ENCODE results near the gene TENM3. TPM values are rescaled to one million over a fixed set of nuclear protein-coding genes. Genes with fewer than 3 reads are reported as not detected.

The TENM3 gene
- total RNA-seq, 4 donors from 2014 or later: 5.9 to 61.5 (median 24.6) TPM

GRCh38 chr4:182495645-182496385, 252.6 kb downstream of the TENM3 start:
- no peak for DNase-seq
- TF ChIP-seq, protein P1, sequence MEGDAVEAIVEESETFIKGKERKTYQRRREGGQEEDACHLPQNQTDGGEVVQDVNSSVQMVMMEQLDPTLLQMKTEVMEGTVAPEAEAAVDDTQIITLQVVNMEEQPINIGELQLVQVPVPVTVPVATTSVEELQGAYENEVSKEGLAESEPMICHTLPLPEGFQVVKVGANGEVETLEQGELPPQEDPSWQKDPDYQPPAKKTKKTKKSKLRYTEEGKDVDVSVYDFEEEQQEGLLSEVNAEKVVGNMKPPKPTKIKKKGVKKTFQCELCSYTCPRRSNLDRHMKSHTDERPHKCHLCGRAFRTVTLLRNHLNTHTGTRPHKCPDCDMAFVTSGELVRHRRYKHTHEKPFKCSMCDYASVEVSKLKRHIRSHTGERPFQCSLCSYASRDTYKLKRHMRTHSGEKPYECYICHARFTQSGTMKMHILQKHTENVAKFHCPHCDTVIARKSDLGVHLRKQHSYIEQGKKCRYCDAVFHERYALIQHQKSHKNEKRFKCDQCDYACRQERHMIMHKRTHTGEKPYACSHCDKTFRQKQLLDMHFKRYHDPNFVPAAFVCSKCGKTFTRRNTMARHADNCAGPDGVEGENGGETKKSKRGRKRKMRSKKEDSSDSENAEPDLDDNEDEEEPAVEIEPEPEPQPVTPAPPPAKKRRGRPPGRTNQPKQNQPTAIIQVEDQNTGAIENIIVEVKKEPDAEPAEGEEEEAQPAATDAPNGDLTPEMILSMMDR (IDR thresholded peaks at IDR 0.05): no peak
- Histone ChIP-seq H3K36me3 (no peaks in the 10 kb centered on the region), H3K27me3 (no peaks in the 10 kb centered on the region), H3K9me3 (no peaks in the 10 kb centered on the region), H3K4me3 (no peak overlapping the region), H3K4me1 (no peaks in the 10 kb centered on the region), H3K27ac (no peak overlapping the region)
- intact Hi-C loops (cut with DNase I; ENCODE audit: low total_unique reads): no loop called here

GRCh38 chr4:182496408-182496807, 253.2 kb downstream of the TENM3 start:
- Histone ChIP-seq H3K27ac (no peak overlapping the region), H3K4me3 (no peak overlapping the region), H3K4me1 (no peaks in the 10 kb centered on the region), H3K9me3 (no peaks in the 10 kb centered on the region), H3K27me3 (no peaks in the 10 kb centered on the region), H3K36me3 (no peaks in the 10 kb centered on the region)
- intact Hi-C loops (cut with DNase I; ENCODE audit: low total_unique reads): no loop called here
- TF ChIP-seq, protein P1 (IDR thresholded peaks at IDR 0.05): no peak
- TF ChIP-seq POLR2A (IDR thresholded peaks at IDR 0.05): no peak
- DNase-seq: no peak

GRCh38 chr4:182502064-182502463, 258.9 kb downstream of the TENM3 start:
- Histone ChIP-seq H3K4me1 (no peaks in the 10 kb centered on the region), H3K27ac (no peak overlapping the region), H3K27me3 (no peaks in the 10 kb centered on the region), H3K36me3 (no peaks in the 10 kb centered on the region), H3K9me3 (no peaks in the 10 kb centered on the region), H3K4me3 (no peak overlapping the region)
- DNase-seq: no peak
- intact Hi-C loops (cut with DNase I; ENCODE audit: low total_unique reads): no loop called here
- TF ChIP-seq, protein P1 (IDR thresholded peaks at IDR 0.05): no peak
- TF ChIP-seq POLR2A (IDR thresholded peaks at IDR 0.05): no peak

DNA sequence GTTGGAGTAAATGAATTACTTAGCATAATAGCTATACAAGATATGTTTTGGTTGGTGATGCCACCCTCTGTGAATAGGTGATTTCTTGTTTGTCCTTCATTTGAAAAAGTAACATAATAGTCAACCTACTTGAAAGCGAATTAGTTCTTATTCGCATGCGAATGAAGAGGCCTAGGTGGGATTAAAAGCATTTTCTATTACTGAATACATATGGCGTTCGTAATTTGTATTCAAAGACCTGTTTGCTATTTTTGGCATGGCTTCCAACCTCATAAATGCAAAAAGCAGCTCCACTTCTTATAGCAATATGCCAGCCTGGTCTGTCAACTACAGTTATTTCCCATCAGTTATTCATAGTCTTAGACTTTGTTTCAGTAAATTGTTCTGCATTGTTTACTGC, 261.3 kb downstream of the TENM3 start:
- Histone ChIP-seq H3K27me3 (no peaks in the 10 kb centered on the region), H3K4me1 (no peaks in the 10 kb centered on the region), H3K9me3 (no peaks in the 10 kb centered on the region), H3K27ac (no peak overlapping the region), H3K4me3 (no peak overlapping the region), H3K36me3 (no peaks in the 10 kb centered on the region)
- TF ChIP-seq POLR2A (IDR thresholded peaks at IDR 0.05): no peak
- TF ChIP-seq, protein P1 (IDR thresholded peaks at IDR 0.05): no peak
- intact Hi-C loops (cut with DNase I; ENCODE audit: low total_unique reads): no loop called here
- no peak for DNase-seq

- Histone ChIP-seq H3K36me3 (no peaks in the 10 kb centered on the region), H3K4me3 (no peak overlapping the region), H3K9me3 (no peaks in the 10 kb centered on the region), H3K27me3 (no peaks in the 10 kb centered on the region), H3K4me1 (no peaks in the 10 kb centered on the region), H3K27ac (no peak overlapping the region)
- intact Hi-C loops (cut with DNase I; ENCODE audit: low total_unique reads): no loop called here
- no peak for DNase-seq
- TF ChIP-seq, protein P1 (IDR thresholded peaks at IDR 0.05): no peak
- no peak for TF ChIP-seq POLR2A (IDR thresholded peaks at IDR 0.05)
Measured at GRCh38 chr4:182507805-182508204, 264.6 kb downstream of the TENM3 start.

Measured in uterus (tissue), 4 donors.